Ovary (tissue), 3 donors: ENCODE data around the gene PHC2.

ENCODE experiments used
- EP300 ChIP-seq: sonication (generic); formaldehyde crosslinking; IDR thresholded peaks from one replicate; pipeline ENCODE4 v1.6.1; 2017; ENCODE audit warnings: antibody characterized with exemption
- POLR2A ChIP-seq: fragments of 450-650 bp; IDR thresholded peaks from one replicate; pipeline ENCODE4 v1.6.1; 2017; ENCODE audit warnings: antibody characterized with exemption, mild to moderate bottlenecking, moderate library complexity
- TF ChIP-seq, protein P1 (sequence below), 3 donors: fragments of 450-650 bp in 2 of 3; fragments of 200-600 bp in 1 of 3; IDR thresholded peaks; one replicate each; pipeline versions ENCODE4 v1.5.1 to v1.8.0; 2016 to 2022; ENCODE audit warnings: antibody characterized with exemption in 3 of 3, mild to moderate bottlenecking in 1 of 3
- donor health status: DM: no; HTN: no; CAD: no.

DNA sequence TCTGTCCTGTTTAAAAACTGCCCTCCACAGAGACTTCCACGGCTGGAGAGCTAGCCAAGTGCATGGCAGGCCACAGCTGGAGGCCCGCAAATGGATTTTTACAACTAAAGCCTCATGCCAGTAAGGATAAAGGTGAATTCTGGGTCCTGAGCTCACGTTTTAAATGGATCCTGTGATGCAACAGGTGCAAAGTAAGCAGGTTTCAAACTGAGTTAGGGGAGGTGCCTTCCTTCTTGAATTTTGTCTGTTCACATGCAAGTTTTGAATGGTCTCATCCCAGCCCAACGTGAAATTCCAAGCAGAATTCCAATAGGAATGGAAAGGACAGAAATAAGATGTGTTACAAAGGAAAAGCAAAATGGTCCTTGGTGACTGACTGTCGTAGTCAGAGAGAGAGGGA, 73.8 kb downstream of the PHC2 start:
- TF ChIP-seq, protein P1, sequence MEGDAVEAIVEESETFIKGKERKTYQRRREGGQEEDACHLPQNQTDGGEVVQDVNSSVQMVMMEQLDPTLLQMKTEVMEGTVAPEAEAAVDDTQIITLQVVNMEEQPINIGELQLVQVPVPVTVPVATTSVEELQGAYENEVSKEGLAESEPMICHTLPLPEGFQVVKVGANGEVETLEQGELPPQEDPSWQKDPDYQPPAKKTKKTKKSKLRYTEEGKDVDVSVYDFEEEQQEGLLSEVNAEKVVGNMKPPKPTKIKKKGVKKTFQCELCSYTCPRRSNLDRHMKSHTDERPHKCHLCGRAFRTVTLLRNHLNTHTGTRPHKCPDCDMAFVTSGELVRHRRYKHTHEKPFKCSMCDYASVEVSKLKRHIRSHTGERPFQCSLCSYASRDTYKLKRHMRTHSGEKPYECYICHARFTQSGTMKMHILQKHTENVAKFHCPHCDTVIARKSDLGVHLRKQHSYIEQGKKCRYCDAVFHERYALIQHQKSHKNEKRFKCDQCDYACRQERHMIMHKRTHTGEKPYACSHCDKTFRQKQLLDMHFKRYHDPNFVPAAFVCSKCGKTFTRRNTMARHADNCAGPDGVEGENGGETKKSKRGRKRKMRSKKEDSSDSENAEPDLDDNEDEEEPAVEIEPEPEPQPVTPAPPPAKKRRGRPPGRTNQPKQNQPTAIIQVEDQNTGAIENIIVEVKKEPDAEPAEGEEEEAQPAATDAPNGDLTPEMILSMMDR (IDR thresholded peaks at IDR 0.05): no peak
- TF ChIP-seq POLR2A (no peak), EP300 (no peak)
